Colon (tissue), 2 donors: ENCODE measurements around the gene DTX4.

Experiments
- FAIRE-seq: peaks from 2 replicates; lab custom pipeline; 2012; peaks lifted over from hg19 to GRCh38; lab: Jason Lieb, UNC
- donor health status: control.
- donor health status: control.

DTX4 gene

DNA sequence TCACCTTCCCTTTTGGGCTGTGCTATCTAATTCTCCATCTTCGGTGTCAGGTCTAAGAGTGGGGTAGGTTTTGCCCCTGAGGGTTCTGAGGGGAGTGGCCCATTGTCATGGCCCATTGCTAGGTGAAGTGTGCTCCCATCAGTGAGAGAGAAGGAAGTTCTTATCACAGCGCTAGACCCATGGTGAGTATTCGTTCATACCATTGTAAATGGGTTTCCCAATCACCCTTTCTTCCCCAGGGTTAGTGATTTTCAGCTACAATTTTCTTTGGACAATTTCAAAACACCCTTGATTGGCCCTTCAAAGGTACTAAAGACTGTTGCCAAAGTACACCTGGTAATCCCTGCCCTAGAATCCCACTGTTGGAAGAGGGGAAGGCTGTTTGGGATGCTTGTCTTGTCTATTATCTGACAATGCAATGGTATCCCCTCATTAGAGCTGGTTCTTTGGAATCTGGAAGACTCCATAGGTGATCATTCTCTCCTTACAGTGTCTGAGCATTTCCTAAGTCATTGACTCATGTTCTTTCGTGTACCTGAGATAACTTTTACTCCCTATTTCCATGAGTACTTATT, 20.6 kb downstream of the DTX4 start:
- no peak for FAIRE-seq

DNA sequence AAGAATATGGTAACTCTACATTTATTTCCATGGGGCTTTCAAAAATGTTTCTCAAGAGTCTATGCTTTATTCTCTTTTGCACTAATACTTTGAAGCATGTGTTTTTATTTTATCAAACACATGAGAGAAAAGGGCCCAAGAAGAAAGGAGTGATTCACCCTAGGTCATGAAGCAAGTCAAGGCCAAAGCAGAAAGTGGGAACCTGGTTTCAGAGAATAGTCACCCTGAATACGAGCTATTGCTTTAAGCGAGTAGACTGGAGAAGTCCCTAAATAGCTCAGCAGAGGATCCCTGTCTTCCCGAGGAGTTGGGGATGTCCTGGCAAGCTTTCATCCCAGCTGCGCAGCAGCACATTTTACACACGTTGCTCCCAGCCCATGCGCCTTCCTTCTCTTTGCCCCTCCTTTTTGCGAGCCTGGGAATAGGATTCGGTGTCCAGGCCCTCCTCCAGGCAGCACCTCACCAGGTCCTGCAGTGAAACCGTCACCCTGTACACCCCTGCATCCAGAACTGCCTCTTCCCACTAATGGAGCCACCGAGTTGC, 21.7 kb downstream of the DTX4 start:
- no peak for FAIRE-seq

DNA sequence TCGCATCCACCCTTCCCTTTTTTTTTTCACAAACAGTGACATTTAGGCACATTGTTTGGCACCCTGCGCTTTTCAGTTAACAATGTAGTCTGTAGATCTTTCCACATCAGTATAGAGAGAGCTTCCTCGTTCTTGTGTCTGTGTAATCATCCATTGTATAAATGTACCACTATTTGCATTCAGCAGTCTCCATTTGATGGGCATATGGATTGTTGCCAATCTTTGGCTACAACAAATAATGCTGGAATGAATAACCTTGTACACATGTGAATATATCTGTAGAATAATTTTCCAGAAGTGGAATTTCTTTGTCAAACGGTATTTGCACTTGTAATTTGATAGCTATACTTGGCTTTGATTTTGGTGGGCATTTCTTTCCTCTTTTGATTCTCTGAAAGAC, 23.7 kb downstream of the DTX4 start:
- no peak for FAIRE-seq

DNA sequence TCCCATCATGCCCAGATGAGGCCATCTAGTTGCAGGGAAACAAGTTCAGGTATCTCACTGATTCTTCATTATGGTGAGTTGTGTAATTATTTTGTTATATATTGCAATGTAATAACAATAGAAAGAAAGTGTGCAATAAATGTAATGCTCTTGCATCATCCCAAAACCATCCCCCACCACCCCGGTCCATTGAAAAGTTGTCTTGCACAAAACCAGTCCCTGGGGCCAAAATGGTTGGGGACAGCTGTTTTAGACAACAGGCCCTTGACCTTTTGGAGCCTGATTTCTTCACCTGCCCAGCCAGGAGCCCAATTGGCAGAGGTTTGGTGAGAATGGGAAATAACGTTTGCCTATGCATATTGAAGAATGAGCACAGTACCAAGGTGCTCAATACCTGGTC, 24.8 kb downstream of the DTX4 start:
- FAIRE-seq = no peak

DNA sequence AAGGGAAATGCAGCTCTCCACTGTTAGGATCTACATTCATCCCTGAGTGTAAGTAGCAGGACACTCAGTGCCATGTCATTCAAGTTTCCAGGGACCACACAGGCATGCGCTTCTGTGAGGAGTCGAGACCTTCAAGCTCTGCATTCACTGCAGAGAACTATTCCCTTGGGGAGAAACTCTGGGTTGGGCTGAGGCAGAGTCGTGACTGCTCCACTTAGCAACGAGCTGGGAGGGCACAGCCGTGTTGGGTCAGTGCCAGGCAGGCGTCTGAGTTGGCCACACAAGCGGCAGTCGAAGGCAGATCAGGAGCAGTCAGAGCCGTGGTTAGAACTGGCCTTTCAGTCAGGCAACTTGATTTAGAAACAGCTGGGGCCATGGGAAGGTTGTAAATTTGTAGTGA, 26.1 kb downstream of the DTX4 start:
- FAIRE-seq = no peak

DNA sequence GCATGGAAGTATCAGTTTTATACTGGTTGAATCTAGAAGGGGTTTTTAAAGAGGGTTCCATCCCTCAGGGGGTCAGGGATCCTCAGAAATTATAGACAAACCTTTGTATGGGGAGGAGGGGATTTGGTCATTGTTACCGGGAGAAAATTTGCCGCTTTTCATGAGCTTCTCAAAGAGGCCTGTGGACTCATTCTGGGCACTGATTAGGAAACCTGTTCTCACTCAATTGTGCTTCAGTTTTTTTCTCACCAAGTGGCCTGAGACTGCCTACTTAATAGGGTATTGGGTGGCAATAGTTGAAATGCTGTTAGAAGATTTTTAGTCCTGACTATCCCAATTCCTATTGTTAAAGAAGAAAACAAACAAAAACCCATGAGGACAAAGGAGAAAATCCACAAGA, 26.8 kb downstream of the DTX4 start:
- FAIRE-seq = no peak

DNA sequence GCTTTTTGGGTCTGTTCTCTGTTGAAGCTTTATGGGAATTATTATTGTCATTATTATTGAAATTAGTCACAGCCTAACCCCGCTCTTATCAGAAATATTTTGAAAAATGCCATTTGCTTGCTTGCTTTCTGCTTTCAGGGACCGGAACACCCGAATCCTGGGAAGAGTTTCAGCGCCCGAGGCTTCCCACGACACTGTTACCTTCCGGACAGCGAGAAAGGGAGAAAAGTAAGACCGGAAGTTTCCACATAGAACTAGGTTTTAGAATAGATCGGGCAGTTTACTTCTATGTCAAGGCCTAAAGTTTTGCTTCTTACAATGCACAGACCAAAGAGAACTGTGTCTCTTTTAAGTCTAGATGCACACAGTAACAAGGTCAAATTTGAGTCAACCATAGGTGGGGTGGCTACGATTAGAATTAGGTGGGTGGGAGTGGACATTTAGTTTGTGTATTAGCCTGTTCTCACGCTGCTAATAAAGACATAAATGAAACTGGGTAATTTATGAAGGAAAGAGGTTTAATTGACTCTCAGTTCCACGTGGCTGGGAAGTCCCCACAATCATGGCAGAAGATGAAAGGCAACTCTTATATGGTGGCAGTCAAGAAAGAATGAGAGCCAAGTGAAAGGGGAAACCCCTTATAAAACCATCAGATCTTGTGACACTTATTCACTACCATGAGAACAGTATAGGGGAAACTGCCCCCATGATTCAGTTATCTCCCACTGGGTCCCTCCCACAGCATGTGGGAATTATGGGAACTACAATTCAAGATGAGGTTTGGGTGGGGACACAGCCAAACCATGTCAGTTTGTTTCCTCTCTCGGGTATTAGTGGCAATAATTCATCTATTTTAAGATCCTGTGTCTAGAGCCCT, 27.9 kb downstream of the DTX4 start:
- no peak for FAIRE-seq

DNA sequence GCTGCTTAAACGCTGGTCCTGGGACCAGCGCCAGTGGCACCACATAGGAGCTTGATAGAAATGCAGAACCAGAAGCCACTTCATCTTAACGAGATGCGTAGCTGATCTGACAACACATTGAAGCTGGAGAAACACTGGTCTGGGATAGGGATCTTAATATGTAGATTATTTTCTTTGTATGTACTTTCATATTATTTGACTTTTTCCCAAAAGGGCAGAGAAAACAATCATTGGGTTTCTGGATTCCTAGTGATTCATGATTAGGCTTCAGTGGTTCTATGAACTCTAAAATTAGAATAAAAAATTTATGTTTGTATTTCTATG, 28.5 kb downstream of the DTX4 start:
- no peak for FAIRE-seq

DNA sequence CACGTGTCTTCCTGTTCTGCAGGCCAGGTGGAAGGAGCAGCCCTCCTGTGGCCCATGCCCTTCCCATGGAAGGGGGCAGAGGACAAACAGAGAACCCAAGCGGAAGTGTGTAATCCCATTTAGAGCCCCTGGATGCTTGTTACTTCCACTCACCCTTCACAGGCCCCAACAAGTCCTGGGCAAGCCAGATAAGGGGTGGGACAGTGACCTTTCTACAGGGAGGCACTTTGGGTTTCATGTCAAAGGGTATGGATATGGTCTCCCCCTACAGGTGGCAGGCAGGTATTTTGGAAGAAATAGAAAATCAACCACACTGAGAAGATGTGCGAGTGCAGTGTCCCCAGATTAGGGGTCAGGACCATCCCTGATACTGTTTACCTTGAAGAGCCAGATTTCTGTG, 29.4 kb downstream of the DTX4 start:
- FAIRE-seq = no peak

DNA sequence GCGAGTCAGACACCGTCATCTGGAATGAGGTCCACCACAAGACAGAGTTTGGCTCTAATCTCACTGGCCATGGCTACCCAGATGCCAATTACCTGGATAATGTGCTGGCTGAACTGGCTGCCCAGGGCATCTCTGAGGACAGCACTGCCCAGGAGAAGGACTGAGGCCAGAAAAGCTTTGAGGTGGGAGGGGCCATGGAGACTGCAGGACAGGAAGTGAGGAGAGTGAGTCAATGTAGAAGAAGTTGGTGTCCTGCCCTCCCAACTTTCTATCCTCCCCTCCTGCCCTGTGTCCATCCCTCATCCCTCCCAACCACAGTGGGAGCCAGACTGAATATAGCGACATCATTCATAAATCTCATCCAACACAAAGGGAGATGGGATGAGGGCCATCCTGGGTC, 32.8 kb downstream of the DTX4 start:
- no peak for FAIRE-seq

DNA sequence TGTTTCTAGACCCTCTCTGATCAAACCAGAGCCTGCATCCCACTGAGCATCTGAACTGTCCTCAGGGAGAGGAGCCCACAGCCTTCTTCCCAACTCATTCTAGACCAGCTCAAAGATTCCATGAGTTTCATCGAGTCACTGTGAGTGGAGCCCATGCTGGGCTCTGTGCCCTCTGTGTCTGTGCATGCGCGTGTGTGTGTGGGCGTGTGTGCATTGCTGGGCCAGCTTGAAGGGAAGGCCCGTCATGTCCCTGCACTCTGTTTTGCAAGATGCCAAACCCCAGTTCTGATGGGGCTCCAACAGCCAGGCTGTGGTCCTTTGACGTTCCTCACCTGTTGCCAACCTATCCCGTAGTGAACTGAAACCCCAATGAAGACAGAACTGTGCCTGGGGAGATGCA, 33.7 kb downstream of the DTX4 start:
- FAIRE-seq = no peak

DNA sequence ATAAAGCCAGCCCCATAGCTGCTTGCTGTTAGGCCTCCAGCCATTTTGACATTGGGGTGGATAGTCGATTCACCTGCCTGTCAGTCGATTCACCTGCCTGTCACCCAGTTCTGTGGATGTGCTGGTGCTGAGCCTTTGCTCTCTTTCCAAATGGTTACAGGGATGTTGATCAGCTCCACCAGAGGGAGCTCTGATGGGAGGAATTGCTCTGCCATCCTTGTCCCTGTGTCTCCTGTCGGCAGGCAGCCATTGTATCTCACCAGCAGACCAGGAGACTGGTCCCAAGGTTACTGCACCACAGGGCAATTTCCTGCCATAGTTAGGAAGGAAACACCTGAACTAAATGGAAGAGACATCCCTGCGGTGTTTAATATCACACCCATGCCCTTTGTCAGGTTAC, 34.7 kb downstream of the DTX4 start:
- FAIRE-seq = no peak

DNA sequence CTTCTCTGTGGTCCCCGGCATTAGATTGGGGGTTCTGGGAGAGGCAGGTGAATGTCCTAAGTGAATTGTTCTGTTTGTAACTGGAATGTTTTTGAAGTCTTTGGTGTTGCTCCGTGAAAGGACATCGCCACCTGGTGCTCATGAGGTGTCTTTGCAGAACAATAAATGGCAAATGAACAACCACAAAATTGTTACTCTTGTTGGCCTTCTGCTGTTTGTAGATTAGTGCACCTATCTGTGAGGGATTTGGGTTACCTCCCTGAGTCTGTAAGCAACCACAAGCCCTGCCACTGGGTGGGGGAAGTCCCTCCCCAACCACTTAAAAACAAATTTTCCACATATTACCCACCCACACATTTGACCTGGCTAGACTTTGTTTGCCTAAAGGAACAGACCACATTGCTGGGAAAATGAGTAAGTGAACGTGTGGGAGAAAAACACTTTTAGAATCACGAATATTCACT, 36.1 kb downstream of the DTX4 start:
- no peak for FAIRE-seq

DNA sequence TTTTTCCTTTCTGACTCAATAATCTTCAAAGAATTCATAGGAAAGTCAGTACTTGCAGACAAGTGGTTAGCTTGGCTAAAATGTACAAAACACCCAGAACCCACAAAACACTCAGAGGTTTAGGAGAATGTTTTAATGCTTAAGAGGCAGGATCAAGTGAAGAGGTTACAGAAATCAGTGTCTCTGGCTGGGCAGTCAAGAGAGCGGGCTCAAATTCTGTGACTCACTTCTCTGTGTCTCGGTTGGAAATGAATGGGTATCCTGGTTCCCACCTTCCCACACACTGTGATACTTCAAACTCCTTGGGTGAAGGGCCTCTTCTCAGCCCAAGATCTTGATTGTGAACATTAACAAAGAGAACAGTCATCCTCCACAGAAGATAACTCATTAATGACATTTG, 37.0 kb downstream of the DTX4 start:
- FAIRE-seq = no peak

DNA sequence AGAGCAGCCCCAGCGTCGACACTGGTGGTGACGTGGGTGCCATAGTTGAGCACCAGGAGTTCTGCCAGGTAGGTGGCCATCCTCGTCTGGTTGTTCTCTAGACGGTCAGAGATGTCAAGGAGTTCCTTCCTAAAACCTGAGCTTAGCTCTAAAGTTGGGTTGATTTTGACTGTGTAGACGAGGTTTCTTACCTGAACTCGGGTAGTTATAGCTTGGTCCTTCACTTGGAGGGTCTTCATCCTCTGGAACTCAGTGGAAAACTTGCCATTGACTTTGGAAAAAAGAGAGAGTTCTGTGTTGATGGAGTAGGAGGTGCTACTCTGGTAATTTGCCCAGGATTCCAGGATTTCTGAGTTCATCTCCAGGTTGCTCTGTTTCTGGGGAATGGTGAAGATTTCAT, 40.3 kb downstream of the DTX4 start:
- FAIRE-seq = no peak

DNA sequence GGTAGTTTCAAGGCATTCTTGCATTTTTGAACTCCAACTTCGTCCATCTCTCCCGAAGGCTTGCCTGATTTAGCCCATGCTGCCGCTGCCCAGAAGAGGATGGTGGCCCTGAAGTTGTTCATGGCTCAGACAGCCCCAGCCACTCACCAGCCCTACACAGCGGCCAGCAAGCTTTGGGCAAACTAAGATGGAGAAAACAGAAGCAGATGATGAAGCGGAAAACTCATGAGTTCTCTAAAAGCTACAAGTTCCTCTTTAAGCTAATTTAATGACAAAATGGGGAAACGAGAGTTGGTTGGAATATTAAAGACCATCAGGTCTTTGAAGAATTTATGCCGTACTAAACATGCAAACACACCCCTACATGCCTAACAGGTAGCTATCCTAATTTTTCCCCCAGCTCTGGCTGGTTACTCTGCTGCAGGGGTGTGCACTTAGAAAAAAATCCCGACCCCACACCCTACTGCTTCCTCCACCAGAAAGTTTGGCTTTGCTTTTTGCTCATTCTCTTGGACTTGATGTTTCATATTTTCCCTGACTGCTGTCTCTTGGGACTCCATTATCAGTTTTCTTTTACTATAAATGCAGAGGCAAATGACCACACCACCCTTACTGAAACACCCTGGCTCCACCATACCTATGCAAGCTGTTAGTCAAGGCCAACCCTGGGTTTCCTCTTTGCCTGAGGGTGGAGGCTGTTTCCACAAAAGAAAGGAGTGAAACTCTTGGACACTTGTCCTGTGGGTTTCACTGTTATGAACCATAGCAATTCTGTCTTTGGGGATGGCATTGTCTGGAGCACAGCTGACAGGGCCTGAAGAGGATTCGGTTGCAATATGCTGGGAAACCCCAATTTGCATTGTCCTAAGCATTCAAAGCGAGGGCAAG, 41.1 kb downstream of the DTX4 start, which contains the start of gene MPEG1:
TSS of gene MPEG1 (minus strand) at position 184 of the 888 bp plus-strand sequence. CDS start at position 122, 62 bp downstream.
- no peak for FAIRE-seq

DNA sequence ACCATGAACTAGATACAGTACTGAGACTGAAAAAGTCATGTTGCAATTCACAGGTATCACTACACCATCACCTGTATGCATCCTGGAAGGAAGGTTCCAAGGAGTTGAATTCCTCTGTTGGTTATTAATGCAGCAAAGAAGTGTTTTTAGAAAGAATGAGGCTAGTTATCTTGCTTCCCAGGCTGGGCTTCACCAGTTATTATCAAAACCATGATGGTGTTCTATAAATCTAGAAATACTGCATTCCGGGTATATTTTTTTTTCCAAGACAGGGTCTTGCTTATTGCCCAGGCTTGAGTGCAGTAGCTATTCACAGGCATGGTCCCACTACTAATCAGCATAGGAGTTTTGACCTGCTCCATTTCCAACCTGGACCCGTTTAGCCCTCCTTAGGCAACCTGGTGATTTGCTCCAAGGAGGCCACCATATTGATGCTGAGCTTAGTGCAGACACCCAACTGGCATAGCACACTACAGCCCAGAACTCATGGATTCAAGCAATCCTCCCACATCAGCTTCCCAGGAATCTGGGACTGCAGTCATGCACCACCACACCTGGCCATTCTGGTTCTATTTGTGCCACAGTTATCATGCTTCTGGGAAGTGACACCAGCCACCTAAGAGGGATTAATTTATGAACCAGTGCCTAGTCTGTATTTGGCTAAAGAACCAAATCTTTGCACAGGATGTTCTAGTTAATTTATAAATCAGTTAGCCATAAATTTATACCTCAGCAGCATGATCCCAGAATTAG, 42.4 kb downstream of the DTX4 start:
- no peak for FAIRE-seq

DNA sequence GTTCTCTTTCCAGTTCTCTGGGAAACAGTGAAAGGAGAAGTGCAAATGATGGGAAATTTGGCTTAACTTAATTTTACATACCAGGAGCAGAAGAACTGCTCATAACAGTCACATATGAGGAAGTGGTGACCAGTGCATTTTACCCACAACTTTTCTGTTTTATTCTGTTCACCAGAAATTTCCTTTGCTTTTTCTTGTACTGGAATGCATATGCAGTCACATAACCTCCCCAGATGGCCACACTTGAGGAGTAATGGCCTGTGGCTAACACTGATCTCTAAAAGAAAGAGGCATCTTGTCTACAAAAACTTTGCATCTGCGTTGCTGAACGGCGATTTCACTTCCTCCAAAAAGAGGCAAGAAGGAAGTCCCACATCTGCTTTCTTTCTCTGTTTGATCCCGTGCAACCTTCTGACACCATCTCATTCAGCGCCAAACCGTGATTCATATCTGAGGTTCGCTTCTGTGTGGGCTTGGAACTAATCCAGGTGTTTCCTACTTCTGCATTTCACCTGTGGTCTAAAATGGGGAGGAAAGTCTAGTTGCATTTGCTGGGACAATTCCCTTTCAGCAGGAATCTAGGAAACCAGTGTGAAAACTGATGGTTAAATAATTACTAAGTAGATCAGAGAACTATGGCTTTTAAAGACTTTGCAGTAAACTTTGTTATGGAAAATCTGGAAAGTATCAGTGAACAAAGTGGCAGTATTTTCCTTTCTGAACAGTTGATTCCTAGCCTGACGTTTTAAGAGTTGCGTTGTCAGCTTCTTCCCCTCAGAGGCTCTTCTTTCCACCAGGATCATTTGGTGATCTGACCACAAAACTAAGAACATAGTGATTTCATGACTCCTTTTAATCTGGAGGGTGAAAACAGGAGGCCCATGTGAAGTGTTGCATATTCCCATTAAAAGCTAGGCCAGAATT, 45.0 kb downstream of the DTX4 start:
- no peak for FAIRE-seq

DNA sequence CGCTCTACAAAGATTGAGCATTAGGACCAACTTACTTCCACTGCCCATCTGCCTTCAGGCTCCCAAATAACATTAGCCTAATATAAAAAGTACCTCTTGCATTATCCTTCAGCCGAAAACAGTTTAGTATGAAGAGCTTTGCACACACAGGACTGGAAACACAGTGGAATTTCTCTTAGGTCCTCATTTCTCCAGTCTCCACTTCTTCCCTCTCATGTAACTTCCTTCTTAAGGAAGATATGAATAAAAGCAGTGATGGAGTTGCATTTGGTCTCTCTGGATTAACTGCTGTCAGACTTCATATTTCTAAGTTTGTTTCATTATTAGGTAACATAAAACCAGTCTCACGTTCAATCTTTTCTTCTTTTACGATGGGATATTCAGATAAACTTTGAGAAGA, 46.4 kb downstream of the DTX4 start:
- FAIRE-seq = no peak

DNA sequence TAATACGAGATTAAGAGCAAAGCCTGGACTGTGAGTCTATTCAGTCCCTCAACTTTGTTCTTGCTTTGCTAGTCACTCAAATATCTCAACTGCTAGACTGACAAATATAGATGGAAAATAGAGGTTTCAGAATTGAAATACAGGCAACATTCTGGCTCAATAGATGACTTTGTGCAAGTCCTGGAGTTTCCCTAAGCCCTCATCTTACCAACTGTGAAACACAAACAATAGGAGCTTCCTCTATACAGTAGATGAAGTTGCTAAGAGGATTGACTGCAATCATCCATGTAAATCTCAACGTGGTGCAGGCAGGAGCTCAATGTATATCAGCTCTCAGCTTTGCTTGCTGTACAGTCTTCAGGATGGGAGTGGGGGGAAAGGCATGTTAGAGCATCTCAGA, 47.0 kb downstream of the DTX4 start:
- no peak for FAIRE-seq

DNA sequence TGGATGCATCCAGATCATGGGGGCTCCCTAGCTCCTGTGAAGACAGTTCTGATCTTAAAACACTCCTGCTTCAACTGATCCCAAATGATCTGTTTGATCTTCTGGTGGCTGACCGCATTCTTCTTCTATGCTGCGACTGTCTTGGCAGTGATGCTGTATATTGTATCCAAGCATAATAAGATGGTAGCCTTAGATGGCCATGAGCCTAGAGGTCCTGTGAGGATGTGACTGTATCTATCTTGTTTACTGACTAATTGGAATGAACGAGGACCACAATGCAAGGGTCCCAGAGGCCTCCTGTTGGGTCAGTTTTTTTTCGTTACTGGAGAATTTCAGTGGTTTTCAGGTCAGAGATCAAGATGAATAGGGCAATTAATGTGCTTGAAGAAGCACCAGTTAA, 47.9 kb downstream of the DTX4 start:
- no peak for FAIRE-seq
